ENCODE data around the gene ESPNL.

- TF ChIP-seq CTCF (IDR thresholded peaks at IDR 0.05) (no peak), TCF7 (CRISPR knock-in tag; IDR thresholded peaks at IDR 0.05; ENCODE audit: low read depth) (no peak), KAT7 (CRISPR knock-in tag; IDR thresholded peaks at IDR 0.05; ENCODE audit: borderline replicate concordance) (no peak), ZNF138 (CRISPR knock-in tag; conservative IDR thresholded peaks at IDR 0.05) (no peak), USF1 (CRISPR knock-in tag; IDR thresholded peaks at IDR 0.05) (no peak), PRDM15 (CRISPR knock-in tag; IDR thresholded peaks at IDR 0.05) (no peak), ATF3 (CRISPR knock-in tag; conservative IDR thresholded peaks at IDR 0.05) (no peak), NR3C1 (CRISPR knock-in tag; conservative IDR thresholded peaks at IDR 0.05; ENCODE audit: low read depth) (no peak), PREB (CRISPR knock-in tag; IDR thresholded peaks at IDR 0.05; ENCODE audit: borderline replicate concordance) (no peak), TP53 (CRISPR knock-in tag; IDR thresholded peaks at IDR 0.05) (no peak), ETV6 (CRISPR knock-in tag; IDR thresholded peaks at IDR 0.05) (no peak), SP1 (CRISPR knock-in tag; conservative IDR thresholded peaks at IDR 0.05) (no peak), ZNF263 (CRISPR knock-in tag; IDR thresholded peaks at IDR 0.05; ENCODE audit: low read depth) (no peak)
These were observed 32.2 kb upstream of the ESPNL start for GRCh38 chr2:238067939-238068338.

Data from WTC11 (cell line).